SK-N-MC (cell line): ENCODE measurements around the gene C1orf94.

Source experiments
- EZH2 ChIP-seq: fragments of 200-600 bp; sonication (generic); IDR thresholded peaks from one replicate; pipeline ENCODE4 v1.6.1; 2017; ENCODE audit warnings: antibody characterized with exemption
- POLR2AphosphoS5 ChIP-seq: IDR thresholded peaks from 2 replicates; pipeline ENCODE4 v1.6.1; 2012; ENCODE audit warnings: mild to moderate bottlenecking, low read depth, low read length, borderline replicate concordance

GRCh38 chr1:34186741-34187494 lies 10.2 kb downstream of the C1orf94 start:
- TF ChIP-seq EZH2 = no peak
- no peak for TF ChIP-seq POLR2AphosphoS5
